Measurements from ENCODE around the gene DPP6.

Gene DPP6

GRCh38 chr7:154212861-154213260 is 160.7 kb downstream of the DPP6 start:
- Histone ChIP-seq H3K9me3 (ENCODE audit: insufficient read depth, low read depth, low read length) (no peaks in the 10 kb centered on the region), H3K9ac (ENCODE audit: low read depth, low read length, poor library complexity, severe bottlenecking) (no peak overlapping the region), H3K27me3 (ENCODE audit: insufficient read depth, low read length, poor library complexity, severe bottlenecking) (no peaks in the 10 kb centered on the region), H3K9me2 (replicated peaks; ENCODE audit: low read depth, low read length) (no peaks in the 10 kb centered on the region), H3K4me1 (ENCODE audit: insufficient read depth, low read length, poor library complexity, severe bottlenecking) (no peaks in the 10 kb centered on the region), H3K4me3 (ENCODE audit: low read length, poor library complexity, severe bottlenecking) (no peak overlapping the region), H3K79me2 (ENCODE audit: insufficient read depth, low read length) (no peaks in the 10 kb centered on the region), H2AFZ (ENCODE audit: low read length) (no peak overlapping the region), H4K20me1 (ENCODE audit: insufficient read depth, low read length, poor library complexity, severe bottlenecking) (no peaks in the 10 kb centered on the region), H3K4me2 (ENCODE audit: low read depth, low read length, poor library complexity, severe bottlenecking) (no peak overlapping the region), H3F3A (ENCODE audit: low read depth) (no peaks in the 10 kb centered on the region), H3K36me3 (ENCODE audit: insufficient read depth, low read length) (no peaks in the 10 kb centered on the region)
- TF ChIP-seq CTCF (conservative IDR thresholded peaks at IDR 0.05; ENCODE audit: low read length) = no peak
- TF ChIP-seq EZH2phosphoT487 (IDR thresholded peaks at IDR 0.05; ENCODE audit: borderline replicate concordance) = no peak

- Histone ChIP-seq H3K27me3 (ENCODE audit: insufficient read depth, low read length, poor library complexity, severe bottlenecking) (no peaks in the 10 kb centered on the region), H3K9ac (ENCODE audit: low read depth, low read length, poor library complexity, severe bottlenecking) (no peak overlapping the region), H3K36me3 (ENCODE audit: insufficient read depth, low read length) (no peaks in the 10 kb centered on the region), H3F3A (ENCODE audit: low read depth) (no peaks in the 10 kb centered on the region), H3K4me2 (ENCODE audit: low read depth, low read length, poor library complexity, severe bottlenecking) (no peak overlapping the region), H3K4me1 (ENCODE audit: insufficient read depth, low read length, poor library complexity, severe bottlenecking) (no peaks in the 10 kb centered on the region), H3K9me2 (replicated peaks; ENCODE audit: low read depth, low read length) (no peaks in the 10 kb centered on the region), H3K79me2 (ENCODE audit: insufficient read depth, low read length) (no peaks in the 10 kb centered on the region), H4K20me1 (ENCODE audit: insufficient read depth, low read length, poor library complexity, severe bottlenecking) (no peaks in the 10 kb centered on the region), H3K4me3 (ENCODE audit: low read length, poor library complexity, severe bottlenecking) (no peak overlapping the region), H3K9me3 (ENCODE audit: insufficient read depth, low read depth, low read length) (no peaks in the 10 kb centered on the region), H2AFZ (ENCODE audit: low read length) (no peak overlapping the region)
- TF ChIP-seq EZH2phosphoT487 (IDR thresholded peaks at IDR 0.05; ENCODE audit: borderline replicate concordance) = no peak
- TF ChIP-seq CTCF (conservative IDR thresholded peaks at IDR 0.05; ENCODE audit: low read length) = no peak
Observed at GRCh38 chr7:154217688-154218340, 165.6 kb downstream of the DPP6 start.

GRCh38 chr7:154231732-154232131 is 179.5 kb downstream of the DPP6 start:
- no peaks in the 10 kb centered on the region for H3K36me3 ChIP-seq (ENCODE audit: insufficient read depth, low read length)
- TF ChIP-seq CTCF (conservative IDR thresholded peaks at IDR 0.05; ENCODE audit: low read length) = no peak
- no peak for TF ChIP-seq EZH2phosphoT487 (IDR thresholded peaks at IDR 0.05; ENCODE audit: borderline replicate concordance)
- H3F3A ChIP-seq (ENCODE audit: low read depth) = no peaks in the 10 kb centered on the region
- no peak overlapping the region for H3K4me3 ChIP-seq (ENCODE audit: low read length, poor library complexity, severe bottlenecking)
- H3K4me2 ChIP-seq (ENCODE audit: low read depth, low read length, poor library complexity, severe bottlenecking) = no peak overlapping the region
- H3K9me2 ChIP-seq (replicated peaks; ENCODE audit: low read depth, low read length) = no peaks in the 10 kb centered on the region
- no peaks in the 10 kb centered on the region for H3K79me2 ChIP-seq (ENCODE audit: insufficient read depth, low read length)
- no peak overlapping the region for H2AFZ ChIP-seq (ENCODE audit: low read length)
- no peaks in the 10 kb centered on the region for H3K4me1 ChIP-seq (ENCODE audit: insufficient read depth, low read length, poor library complexity, severe bottlenecking)
- no peaks in the 10 kb centered on the region for H4K20me1 ChIP-seq (ENCODE audit: insufficient read depth, low read length, poor library complexity, severe bottlenecking)
- no peak overlapping the region for H3K9ac ChIP-seq (ENCODE audit: low read depth, low read length, poor library complexity, severe bottlenecking)
- H3K27me3 ChIP-seq (ENCODE audit: insufficient read depth, low read length, poor library complexity, severe bottlenecking) = no peaks in the 10 kb centered on the region
- H3K9me3 ChIP-seq (ENCODE audit: insufficient read depth, low read depth, low read length) = no peaks in the 10 kb centered on the region

Measured in Loucy (cell line).